Urothelium cell line (cell line): ENCODE data around the gene NR6A1.
"Not testable (repeated sequence)": the region's sequence is repeated elsewhere in the genome, so short reads cannot be mapped to it uniquely, and the experiment has no call there.

Source experiments
- DNase-seq: peaks from one replicate; pipeline ENCODE4 v3.0.0; 2011; ENCODE audit warnings: low spot score, mixed read lengths
- FAIRE-seq: peaks from 2 replicates; lab custom pipeline; 2011; peaks lifted over from hg19 to GRCh38; lab: Jason Lieb, UNC

The NR6A1 gene

DNA sequence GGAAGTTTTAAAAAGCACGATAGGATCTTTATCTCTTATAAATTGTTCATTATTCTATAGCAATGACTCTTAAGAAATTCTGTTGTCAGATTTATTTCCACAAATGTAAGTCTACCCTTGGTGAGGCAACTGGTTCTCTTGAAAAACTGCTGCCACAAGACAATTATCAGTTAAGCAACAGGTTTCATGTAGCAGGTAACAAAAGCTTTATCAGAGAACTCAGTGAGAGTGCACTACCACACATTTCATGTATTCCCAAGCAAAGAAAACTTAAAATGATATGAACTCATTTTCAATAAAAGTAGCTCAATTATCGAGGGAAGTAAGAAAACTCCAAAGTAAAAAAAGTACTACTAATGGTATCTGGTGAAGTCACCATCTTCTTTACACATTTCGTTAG lies 9.4 kb downstream of the NR6A1 start:
- DNase-seq, result no peak
- no peak for FAIRE-seq

DNA sequence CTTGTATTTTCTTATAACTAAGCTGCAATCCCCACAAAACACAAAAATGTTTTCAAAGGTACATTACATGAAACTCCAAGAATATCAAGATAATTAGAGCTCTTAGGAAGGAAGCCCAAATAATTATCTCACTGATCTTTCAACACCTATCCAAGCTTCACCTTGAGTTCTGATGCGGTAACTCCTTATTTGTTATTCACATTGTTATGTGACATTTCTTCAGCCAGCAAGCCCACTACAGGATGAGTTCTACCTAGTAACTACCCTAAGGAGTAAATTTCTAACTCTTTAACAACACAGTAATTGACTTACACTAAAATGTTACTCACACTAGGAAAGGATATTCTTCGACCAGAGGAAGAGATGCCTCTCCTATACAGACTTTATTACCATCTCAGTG lies 9.9 kb downstream of the NR6A1 start:
- FAIRE-seq (no peak), DNase-seq (no peak)

DNA sequence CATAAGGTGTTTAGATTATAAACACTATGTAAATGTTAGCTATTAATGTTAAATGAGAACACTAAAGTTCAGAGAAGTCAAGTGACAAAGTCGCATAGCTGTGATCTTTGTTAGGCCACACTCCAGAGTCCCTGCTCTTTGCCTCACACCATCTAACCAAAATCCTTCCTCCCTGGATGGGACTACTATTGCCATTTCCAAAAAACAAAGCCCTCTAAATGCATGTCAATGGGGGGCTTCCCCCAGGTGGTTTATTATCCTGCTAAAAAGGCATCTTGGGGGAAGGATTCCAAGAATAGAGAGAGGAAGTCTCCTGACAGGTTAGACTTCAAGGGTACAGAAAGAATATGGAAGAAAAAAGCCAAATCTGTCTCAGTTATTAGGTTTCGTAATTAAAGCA lies 10.4 kb downstream of the NR6A1 start:
- FAIRE-seq (no peak), DNase-seq (no peak)

DNA sequence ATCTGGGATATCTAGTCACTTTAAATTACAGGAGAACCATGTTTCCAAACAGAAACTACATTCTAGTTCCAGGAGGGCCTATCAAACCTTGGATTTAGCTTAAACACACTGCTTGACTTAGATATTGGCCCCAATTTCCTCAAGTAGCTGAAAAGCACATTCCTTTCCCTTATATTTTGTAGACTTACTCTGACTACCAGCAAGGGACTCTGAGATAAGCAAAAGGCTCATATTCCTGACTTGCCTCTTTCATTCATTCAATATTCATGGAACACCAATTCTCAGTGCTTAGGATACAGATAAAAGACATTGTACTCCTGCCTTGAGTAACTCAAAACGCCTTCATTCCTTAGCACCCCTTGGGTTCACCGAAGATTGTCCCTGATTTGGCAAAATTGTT lies 11.8 kb downstream of the NR6A1 start:
- FAIRE-seq, result no peak
- no peak for DNase-seq

DNA sequence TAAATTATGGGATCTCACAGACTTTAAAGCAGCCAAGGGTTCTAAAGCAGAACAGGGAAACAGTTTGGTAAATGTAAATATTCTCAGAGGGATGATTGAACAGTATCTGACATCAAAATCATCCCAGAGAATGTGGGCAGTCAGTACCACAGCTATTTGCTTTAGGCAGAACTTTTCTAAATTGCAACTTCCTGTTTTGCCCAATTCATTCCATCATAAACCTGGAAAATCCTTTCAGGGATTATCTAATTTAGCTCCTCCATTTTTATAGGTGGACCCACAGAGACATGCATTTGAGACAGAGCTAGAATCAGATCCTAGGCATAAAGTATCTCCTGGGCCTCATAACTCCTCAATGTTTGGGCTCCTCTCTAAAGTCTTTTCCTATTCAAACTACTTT lies 12.4 kb downstream of the NR6A1 start:
- DNase-seq (no peak), FAIRE-seq (no peak)

DNA sequence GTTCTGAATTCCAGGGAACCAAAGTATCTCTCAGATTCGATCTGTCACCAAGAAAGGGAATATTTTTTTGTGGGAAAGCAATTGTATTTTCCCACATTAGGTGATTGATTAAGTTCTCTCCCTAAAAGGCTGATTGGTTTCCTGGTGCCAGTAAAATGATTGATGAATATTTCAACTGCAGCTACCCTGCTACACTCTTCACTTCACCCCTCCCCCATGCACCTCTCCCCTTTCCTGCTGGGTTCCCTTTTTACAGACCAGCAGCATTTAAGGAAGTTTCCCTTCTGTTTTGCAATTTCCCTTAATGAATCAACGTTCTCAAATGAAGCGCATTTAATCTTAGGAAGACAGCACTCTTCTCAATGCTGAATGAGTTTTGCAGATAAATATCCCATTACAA lies 13.1 kb downstream of the NR6A1 start:
- FAIRE-seq (no peak), DNase-seq (no peak)

DNA sequence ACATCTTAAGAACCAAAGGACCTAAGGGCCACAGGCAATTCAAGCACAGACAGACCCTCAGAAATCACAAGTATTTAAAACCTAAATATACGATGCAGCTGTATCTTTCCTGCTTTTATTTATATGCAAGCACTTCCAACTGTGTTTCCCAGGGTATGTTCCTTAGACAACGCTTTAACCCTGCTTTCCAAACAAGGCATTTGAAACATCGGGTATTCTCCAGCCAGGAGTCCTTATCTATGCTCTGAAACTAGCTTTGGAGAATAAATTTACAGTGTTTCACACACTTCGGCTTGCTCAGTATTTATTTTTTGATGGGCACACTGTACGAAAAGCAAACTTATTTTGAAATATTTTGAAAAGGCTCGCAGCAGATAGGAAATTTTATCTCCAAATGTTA lies 13.5 kb downstream of the NR6A1 start:
- FAIRE-seq, result no peak
- no peak for DNase-seq

DNA sequence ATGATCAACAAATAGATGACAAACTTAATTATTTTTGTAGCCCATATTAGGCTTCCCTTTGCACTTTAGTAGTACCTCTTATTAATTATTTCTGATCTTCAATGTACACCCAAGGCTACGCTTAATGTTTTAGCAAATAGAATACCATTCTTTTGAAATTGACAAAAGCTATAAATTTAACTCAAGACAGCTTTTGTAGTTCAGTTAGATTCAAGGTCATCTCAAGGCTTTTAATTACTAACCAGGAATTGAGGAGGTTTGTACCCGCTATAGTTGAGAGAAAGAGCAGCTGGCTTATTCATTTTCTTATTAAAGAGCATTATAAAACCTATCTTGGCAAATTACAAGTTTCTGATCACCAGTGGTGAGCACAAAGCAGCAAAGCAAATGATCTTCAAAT lies 15.1 kb downstream of the NR6A1 start:
- DNase-seq, result no peak
- no peak for FAIRE-seq

DNA sequence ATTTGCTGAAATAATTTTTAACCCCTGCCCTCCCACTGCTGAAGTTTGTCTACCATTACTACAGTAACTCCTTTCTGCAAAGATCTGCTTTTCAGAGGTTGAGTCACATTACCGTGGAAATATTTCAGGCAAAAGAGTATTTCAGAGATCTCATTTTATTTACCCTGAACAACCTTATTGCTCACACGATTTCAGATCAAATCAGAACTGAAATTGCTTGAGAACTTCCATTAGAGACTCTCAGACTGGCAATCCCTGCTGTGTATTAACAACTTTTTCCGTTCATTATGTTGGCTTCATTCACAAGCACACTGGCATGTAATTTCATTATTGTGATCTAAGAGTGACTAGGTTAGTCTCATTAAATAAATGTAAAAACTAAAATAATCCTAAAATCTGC lies 16.1 kb downstream of the NR6A1 start:
- FAIRE-seq (no peak), DNase-seq (no peak)

DNA sequence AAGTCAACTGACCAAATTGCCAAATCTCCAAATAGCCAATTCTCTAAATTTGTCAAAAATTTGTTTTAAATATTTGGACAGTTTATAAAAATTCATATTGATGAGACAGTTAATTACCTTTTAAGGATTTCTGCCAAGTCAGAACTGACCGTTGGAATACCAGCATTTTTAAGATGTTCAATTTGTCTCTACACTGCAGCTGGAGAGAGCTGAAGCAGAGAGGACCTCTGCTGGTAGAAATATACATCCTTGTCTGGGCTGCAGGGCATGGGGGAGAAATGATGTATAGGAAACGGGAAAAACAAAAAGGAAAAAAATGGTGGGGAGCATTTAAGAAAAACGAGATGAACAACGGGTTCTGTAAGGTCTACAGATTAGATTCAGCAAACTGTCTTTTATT lies 16.8 kb downstream of the NR6A1 start:
- FAIRE-seq, result no peak
- DNase-seq, result no peak

DNA sequence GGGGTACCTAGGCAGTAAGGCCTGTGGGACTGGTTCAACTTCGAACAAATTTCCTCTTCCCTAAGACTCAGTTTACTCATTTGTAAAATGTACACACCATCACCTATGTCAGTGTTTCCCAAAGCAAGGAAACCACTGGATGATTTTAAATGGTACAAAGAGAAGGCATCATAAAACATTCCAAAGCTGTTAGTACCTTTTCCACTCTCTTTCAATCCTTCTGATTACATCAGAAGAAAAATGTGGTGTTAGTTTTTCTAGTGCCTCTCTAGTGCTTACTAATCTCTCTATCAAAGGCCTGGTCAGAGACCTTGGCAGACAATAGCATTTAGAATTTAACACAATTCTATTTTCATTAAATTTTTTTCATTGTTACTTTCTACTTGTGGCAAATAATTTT lies 18.1 kb downstream of the NR6A1 start:
- peak; percentile 8 for DNase-seq
- no peak for FAIRE-seq

DNA sequence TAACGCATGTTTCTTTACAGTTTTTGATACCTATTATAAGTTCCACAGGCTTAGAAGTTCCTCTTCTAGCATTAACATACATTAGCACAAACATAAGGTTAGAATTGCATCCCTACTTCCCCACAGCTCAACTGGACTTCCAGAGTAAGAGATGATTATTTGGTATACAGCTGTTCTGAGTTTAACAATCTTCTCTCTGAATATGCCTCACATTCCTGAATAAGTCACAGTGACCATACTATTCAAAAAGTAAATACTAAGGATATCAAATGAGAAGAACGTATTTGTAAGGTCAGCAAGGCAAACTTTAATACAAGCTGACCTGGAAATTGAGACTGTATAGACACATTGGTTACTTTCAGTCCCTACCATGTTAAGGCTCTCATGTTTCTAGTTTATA lies 21.3 kb downstream of the NR6A1 start:
- DNase-seq (no peak), FAIRE-seq (no peak)

DNA sequence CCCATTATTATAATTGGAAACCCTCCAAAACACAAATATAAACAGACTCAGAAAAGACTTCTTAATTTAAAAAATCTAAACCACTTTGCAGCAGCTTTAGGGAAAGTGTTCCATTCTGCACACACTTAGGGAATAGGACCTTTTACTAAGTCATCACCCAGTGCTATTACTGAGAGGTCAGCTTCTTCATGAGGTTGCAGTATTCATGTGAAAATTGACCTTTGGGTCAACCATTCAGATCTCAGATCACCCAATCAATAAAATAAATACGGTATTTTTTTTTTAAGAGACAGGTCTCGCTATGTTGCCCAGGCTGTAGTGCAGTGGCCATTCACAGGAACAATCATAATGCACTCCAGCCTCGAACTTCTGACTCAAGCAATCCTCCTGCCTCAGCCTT lies 21.8 kb downstream of the NR6A1 start:
- FAIRE-seq, result no peak
- DNase-seq, result no peak

DNA sequence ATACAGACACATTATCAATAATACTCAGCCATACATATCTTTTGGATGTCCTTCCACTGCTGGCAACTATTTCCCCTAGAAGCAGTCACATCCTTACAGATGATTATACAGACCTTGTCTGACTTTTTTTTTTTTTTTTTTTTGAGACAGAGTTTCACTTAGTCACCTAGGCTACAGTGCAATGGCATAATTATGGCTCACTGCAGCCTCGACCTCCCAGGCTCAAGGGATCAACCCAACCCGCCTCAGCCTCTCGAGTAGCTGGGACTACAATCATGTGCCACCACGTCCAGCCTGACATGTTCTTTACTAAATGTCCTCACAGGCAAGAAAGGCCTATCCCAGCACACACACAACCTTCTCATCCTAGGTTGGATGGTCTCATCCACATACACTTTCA lies 24.0 kb downstream of the NR6A1 start:
- no peak for DNase-seq
- FAIRE-seq, result no peak

DNA sequence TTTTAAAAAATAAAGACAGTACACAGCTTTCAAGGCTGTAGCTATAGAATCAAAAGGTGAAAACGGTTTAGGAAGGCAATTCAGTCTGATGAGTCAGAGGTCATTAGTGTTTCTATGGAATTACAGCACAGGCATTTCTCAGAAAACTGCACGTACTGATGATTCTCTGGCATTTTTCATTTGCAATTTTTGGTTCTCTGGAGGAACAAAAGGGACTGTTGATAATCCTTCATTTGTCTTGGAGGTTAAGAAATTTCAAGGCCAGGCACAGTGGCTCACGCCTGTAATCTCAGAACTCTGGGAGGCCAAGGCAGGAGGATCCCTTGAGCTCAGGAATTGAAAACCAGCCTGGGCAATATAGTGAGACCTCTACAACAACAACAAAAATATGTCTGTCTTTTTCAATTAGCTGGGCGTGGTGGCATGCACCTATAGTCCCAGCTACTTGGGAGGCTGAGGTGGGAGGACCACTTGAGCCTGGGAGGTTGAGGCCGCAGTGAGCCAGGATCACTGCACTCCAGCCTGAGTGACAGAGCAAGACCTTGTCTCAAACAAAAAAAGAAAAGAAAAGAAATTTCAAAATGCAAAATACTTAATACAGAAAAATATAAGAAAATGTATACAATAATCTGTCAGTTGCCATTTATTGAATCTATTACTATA lies 27.3 kb downstream of the NR6A1 start:
- no peak for DNase-seq
- FAIRE-seq, result no peak

DNA sequence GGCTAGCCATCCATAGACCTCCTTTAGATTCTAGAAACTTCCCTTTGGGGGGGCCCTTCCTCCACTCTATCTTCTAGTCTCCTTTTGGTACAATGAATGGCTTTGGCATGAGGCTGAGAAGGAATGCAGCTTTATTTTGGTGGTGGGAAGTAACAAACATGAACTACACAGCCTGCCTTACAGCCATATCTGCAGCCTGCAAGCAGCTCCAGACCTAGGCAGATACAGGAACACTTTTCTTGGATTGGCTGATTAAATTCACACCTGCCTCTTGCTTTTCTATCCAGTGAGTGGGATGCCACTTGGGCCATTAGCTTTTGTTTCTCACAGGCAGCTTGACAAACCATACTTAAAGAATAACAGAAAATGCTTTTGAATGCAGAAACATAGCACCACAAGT lies 28.2 kb downstream of the NR6A1 start:
- FAIRE-seq (no peak), DNase-seq (no peak)

DNA sequence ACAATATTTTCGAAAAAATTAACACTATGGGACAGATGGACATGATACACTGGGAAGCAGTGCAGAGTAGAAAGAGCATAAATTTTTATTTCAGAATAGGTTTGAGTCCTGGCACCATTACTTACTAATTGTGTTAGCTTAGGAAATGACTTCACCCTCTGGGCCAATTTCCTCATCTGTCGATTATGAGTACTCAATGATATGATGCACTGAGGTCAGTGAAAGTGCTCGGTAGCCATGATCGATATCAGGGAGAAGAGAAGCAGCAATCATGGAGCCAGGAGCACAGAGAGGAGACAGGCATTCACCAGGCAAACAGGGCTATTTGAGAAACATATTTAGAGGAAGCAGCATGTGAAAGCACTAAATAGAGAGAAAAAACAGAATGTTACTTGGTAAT lies 29.4 kb downstream of the NR6A1 start:
- DNase-seq (no peak), FAIRE-seq (no peak)

DNA sequence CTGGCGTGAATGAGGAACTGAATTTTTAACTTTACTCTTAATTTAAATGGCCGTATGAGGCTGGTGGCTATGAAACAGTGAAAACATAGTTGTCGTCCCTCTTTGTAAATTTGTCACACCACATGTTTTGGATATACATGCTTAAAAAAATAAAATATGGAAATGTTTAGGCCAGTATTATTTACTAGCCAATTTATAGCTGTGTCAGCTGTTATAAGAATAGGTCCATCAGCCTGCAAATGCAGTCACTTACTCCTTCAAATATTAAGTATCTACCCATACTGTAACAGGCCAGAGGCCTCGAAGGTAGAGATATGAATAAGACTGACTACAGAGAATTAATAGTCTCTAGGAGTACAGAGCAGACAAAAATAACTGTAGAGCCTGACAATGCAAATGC lies 30.0 kb downstream of the NR6A1 start:
- no peak for DNase-seq
- no peak for FAIRE-seq

DNA sequence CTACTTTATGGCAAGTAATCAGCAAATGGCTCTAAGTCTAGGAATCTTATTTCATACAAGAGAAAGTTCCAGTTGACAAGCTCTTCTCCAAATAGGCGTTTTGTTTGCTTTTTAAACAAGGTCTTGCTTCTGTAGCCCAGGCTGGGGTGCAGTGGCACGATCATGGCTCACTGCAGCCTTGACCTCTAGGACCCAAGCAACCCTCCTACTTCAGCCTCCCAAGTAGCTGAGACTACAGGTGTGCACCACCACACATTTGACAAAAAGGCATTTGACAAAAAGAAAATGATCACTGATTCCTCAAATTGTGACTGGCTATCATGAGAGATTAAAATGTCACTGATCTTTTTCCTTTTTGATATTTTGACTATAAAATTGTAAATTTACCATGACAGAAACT lies 31.8 kb downstream of the NR6A1 start:
- DNase-seq, result no peak
- FAIRE-seq, result no peak

DNA sequence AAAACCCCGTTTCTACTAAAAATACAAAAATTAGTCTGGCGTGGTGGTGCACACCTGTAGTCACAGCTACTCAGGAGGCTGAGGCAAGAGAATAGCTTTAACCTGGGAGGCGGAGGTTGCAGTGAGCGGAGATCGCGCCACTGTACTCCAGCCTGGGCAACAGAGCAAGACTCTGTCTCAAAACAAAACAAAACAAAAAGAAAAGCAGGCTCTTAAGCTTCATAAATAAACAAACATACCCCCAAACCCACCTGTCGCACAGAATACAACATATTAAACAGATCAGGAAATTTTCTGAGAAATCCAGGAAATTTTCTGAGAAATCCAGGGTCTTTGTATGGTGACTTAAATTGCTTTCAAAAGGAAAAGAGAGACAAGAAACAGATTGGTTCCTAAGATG lies 33.0 kb downstream of the NR6A1 start:
- FAIRE-seq, result not testable (repeated sequence)

DNA sequence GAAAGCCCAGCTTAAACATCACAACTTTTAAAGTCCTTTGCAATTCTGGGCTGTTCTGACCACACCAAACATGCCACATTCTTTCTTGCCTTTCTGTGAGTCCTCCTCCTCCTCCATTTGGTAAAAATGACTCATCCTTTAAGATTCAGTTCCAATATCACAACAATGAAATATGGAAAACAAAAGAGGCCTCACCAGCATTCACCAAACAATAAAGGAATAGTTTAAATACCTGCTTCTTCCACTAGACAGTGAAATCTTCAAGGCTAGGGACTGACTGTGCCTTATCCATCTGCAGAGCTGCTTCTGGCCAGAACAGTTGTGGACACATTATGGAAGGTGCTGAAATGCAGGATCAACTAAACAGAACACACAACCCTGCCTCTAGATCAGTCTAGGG lies 36.0 kb downstream of the NR6A1 start:
- FAIRE-seq (no peak), DNase-seq (peak; percentile 51)

More for the DNA sequence above, 33.0 kb downstream of the NR6A1 start:
- DNase-seq, result not testable (repeated sequence)

DNA sequence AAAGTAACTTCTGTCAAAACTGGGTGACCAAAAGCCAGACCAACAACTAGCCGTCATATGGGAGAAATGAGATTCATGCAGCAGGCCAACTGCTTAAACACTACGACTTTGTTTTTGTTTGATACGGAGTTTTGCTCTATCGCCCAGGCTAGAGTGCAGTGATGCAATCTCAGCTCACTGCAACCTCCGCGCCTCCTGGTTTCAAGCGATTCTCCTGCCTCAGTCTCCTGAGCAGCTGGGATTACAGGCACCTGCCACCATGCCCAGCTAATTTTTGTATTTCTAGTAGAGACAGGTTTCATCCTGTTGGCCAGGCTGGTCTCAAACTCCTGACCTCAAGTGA lies 36.4 kb downstream of the NR6A1 start:
- FAIRE-seq, DNase-seq: not testable (repeated sequence)

DNA sequence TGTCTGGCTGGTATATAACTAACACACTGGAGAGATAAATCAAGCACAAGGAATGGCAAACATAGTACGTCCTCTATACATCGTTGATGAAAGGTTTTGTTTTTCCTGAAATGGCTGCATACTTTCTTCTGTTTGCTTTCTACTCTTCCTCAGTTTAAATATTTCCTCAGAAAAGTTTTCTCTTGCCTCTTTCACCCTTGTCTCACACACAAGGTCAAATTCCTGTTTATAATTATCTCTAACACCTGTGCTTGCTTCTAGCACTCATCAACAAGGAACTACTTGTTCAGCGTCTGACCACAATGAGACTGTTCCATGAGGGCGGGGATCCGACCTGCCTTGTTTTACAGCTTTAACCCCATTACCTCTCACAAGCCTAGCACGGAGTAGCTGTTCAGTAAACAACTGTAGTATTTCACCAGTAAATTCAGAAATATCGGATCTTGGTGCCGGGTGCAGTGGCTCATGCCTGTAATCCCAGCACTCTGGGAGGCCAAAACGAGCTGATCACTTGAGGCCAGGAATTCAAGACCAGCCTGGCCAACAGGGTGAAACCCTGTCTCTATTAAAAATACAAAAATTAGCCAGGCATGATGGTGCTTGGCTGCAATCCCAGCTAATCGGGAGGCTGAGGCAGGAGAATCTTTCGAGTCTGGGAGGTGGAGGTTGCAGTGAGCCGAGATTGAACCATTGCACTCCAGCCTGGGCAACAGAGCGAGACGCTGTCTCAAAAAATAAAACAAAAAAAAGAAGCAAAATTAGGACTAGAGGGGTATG lies 37.0 kb downstream of the NR6A1 start:
- FAIRE-seq, result no peak

More for the DNA sequence above, 37.0 kb downstream of the NR6A1 start:
- peak; percentile 46 for DNase-seq
